Neural crest cell (in vitro differentiated cells): ENCODE measurements around the gene DNAH2. TPM values are rescaled to one million over a fixed set of nuclear protein-coding genes. Genes with fewer than 3 reads are reported as not detected.
A peak's percentile ranks its signal among the peaks of the same experiment; 100 is the strongest.

Source experiments
- DNase-seq: peaks from one replicate; pipeline ENCODE4 v3.0.0; 2021; ENCODE audit warnings: low read depth, mixed read lengths, low spot score
- H3K27ac Mint-ChIP-seq: one replicate; pipeline ENCODE4 v1.8.0; 2021; ENCODE audit warnings: mild to moderate bottlenecking, mixed read lengths; ENCODE audit not compliant: unreplicated experiment
- H3K27me3 Mint-ChIP-seq: 2 replicates; pipeline ENCODE4 v1.8.0; 2021; ENCODE audit warnings: low read depth, mild to moderate bottlenecking, mixed read lengths
- H3K36me3 Mint-ChIP-seq: 2 replicates; pipeline ENCODE4 v1.8.0; 2021; ENCODE audit warnings: low read depth, mild to moderate bottlenecking, mixed read lengths
- H3K4me1 Mint-ChIP-seq: 2 replicates; pipeline ENCODE4 v1.8.0; 2021; ENCODE audit warnings: mixed read lengths
- H3K4me3 Mint-ChIP-seq: one replicate; pipeline ENCODE4 v1.8.0; 2021; ENCODE audit warnings: mild to moderate bottlenecking, mixed read lengths
- H3K9me3 Mint-ChIP-seq: 2 replicates; pipeline ENCODE4 v1.8.0; 2021; ENCODE audit warnings: mixed read lengths
- total RNA-seq: library from RNA; stranded (reverse); gene quantifications from 2 replicates; pipeline ENCODE4 v1.2.1, GENCODE V29; 2021
- TF ChIP-seq, protein P1 (sequence below): fragments of 200-600 bp; sonication (generic); conservative IDR thresholded peaks from 2 replicates; pipeline ENCODE4 v1.5.0; 2021; ENCODE audit warnings: antibody characterized with exemption, mild to moderate bottlenecking

Gene DNAH2
- total RNA-seq, 1 donor from 2014 or later: 0.16 TPM

GRCh38 chr17:7849130-7849750 is 131.7 kb downstream of the DNAH2 start:
- no peak for DNase-seq
- Mint-ChIP-seq H3K4me3 (peak overlapping the region; percentile 59), H3K9me3 (no peaks in the 10 kb centered on the region), H3K36me3 (peaks cover 7% of the 10 kb centered on the region), H3K27me3 (peaks cover 5% of the 10 kb centered on the region), H3K27ac (no peak overlapping the region), H3K4me1 (peaks cover 12% of the 10 kb centered on the region)
- TF ChIP-seq, protein P1, sequence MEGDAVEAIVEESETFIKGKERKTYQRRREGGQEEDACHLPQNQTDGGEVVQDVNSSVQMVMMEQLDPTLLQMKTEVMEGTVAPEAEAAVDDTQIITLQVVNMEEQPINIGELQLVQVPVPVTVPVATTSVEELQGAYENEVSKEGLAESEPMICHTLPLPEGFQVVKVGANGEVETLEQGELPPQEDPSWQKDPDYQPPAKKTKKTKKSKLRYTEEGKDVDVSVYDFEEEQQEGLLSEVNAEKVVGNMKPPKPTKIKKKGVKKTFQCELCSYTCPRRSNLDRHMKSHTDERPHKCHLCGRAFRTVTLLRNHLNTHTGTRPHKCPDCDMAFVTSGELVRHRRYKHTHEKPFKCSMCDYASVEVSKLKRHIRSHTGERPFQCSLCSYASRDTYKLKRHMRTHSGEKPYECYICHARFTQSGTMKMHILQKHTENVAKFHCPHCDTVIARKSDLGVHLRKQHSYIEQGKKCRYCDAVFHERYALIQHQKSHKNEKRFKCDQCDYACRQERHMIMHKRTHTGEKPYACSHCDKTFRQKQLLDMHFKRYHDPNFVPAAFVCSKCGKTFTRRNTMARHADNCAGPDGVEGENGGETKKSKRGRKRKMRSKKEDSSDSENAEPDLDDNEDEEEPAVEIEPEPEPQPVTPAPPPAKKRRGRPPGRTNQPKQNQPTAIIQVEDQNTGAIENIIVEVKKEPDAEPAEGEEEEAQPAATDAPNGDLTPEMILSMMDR: no peak

DNA sequence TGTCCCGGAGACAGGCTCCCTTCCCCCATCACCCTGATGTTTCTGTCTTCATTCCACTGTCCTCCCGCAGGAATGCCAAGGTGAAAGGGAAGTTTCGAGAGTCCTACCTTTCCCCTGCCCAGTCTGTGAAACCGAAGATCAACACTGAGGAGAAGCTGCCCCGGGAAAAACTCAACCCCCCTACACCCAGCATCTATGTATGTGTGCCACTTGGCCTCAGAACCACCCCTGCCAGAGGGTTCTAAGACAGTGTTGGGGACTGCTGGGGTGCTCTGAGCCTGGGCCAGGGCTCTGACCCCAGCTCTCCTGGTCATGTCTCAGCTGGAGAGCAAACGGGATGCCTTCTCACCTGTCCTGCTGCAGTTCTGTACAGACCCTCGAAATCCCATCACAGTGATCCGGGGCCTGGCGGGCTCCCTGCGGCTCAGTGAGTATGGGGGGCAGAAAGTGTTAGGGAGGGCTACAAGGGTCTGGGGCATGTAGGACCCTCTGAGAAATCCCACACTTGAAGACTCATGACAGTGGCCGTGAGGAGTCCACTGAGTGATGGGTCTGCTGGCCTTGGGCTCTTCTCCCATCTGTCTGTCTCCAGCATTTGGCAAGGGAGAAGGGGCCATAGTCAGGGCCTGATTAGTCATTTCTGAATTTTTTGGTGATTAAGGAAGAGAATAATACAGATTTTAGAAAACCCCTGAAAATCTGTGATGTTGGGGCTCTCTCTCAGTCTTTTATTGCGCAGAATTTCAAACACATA is 132.4 kb downstream of the DNAH2 start:
- Mint-ChIP-seq H3K9me3 (no peaks in the 10 kb centered on the region), H3K4me1 (peaks cover 10% of the 10 kb centered on the region), H3K27ac (no peak overlapping the region), H3K4me3 (peak overlapping the region; percentile 59), H3K27me3 (peaks cover 3% of the 10 kb centered on the region), H3K36me3 (peaks cover 7% of the 10 kb centered on the region)
- no peak for DNase-seq
- TF ChIP-seq, protein P1: no peak

- no peaks in the 10 kb centered on the region for H3K9me3 Mint-ChIP-seq
- H3K27me3 Mint-ChIP-seq: peaks cover 6% of the 10 kb centered on the region
- H3K27ac Mint-ChIP-seq: no peak overlapping the region
- TF ChIP-seq, protein P1: no peak
- no peak for DNase-seq
- peak overlapping the region; percentile 59 for H3K4me3 Mint-ChIP-seq
- peaks cover 7% of the 10 kb centered on the region for H3K36me3 Mint-ChIP-seq
- H3K4me1 Mint-ChIP-seq: peaks cover 10% of the 10 kb centered on the region
Observed at GRCh38 chr17:7850701-7851437, 133.3 kb downstream of the DNAH2 start.

DNA sequence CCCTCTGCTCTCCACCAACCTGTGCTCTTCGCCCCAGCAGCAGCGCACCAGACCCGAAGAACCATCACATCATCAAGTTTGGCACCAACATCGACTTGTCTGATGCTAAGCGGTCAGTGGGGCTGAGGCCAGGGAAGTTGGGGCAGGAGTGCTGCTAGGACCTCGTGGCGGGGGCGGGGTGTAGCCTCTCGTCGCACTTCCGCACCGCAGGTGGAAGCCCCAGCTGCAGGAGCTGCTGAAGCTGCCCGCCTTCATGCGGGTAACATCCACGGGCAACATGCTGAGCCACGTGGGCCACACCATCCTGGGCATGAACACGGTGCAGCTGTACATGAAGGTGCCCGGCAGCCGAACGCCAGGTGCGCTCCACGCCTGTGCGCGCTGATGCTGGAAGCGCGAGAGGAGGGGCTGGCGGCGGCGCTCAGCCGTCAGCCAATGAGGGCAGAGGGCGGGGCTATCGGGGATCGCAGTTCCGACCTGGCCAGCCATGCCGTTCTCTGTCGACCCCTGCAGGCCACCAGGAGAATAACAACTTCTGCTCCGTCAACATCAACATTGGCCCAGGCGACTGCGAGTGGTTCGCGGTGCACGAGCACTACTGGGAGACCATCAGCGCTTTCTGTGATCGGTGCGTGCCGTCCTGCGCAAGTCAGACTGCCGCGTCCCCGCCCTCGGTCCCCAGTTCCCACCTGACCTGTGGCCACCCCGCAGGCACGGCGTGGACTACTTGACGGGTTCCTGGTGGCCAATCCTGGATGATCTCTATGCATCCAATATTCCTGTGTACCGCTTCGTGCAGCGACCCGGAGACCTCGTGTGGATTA is 134.1 kb downstream of the DNAH2 start:
- Mint-ChIP-seq H3K27me3 (peaks cover 10% of the 10 kb centered on the region), H3K27ac (no peak overlapping the region), H3K4me3 (peak overlapping the region; percentile 83), H3K9me3 (no peaks in the 10 kb centered on the region), H3K4me1 (peaks cover 10% of the 10 kb centered on the region), H3K36me3 (peaks cover 7% of the 10 kb centered on the region)
- DNase-seq: peak; percentile 93
- TF ChIP-seq, protein P1: peak; percentile 91

- H3K27ac Mint-ChIP-seq: no peak overlapping the region
- H3K4me1 Mint-ChIP-seq: peaks cover 10% of the 10 kb centered on the region
- H3K4me3 Mint-ChIP-seq: peak overlapping the region; percentile 83
- DNase-seq: no peak
- peaks cover 7% of the 10 kb centered on the region for H3K36me3 Mint-ChIP-seq
- H3K9me3 Mint-ChIP-seq: no peaks in the 10 kb centered on the region
- TF ChIP-seq, protein P1: no peak
- peaks cover 10% of the 10 kb centered on the region for H3K27me3 Mint-ChIP-seq
Observed at GRCh38 chr17:7852262-7852670, 134.7 kb downstream of the DNAH2 start.
